ENCODE results near the gene ACOT8.

Gene ACOT8

GRCh38 chr20:45828589-45828988 lies 28.6 kb downstream of the ACOT8 start:
- Histone ChIP-seq H3K27me3 (ENCODE audit: control insufficient read depth in 2 of 2, insufficient read depth in 2 of 2, low read length in 2 of 2) (no peaks in the 10 kb centered on the region), H3K9ac (ENCODE audit: low read depth in 1 of 2, low read length in 2 of 2) (no peak overlapping the region), H3K36me3 (ENCODE audit: control insufficient read depth in 2 of 2, insufficient read depth in 2 of 2, low read length in 2 of 2) (no peaks in the 10 kb centered on the region), H3K27ac (ENCODE audit: low read depth in 2 of 2, low read length in 2 of 2) (no peak overlapping the region), H3K4me3 (ENCODE audit: low read length in 2 of 2) (no peak overlapping the region), H3K9me3 (ENCODE audit: control insufficient read depth in 2 of 2, low read length in 2 of 2) (no peaks in the 10 kb centered on the region), H3K4me1 (ENCODE audit: control insufficient read depth in 2 of 2, insufficient read depth in 2 of 2, low read length in 2 of 2) (peaks cover 8 to 14% of the 10 kb centered on the region in 2 donors)

DNA sequence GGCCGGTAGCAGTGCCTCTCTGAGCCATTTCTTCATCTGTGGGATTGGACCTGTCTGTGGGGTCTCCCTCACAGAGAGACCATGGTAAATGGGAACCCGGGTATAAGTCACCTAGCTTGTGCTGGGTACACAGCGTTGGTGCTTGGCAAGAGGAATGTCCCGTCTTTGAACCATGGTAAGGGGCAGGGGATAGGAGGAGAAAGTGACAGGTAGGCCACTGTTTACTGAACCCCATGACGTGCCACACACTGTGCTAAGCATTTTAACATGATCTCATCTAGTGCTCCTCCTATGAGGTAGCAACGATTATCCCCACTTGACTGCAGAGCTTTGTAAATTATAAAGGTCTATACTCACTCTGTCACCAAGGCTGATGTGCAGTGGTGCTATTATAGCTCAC lies 29.5 kb downstream of the ACOT8 start:
- no peaks in the 10 kb centered on the region for H3K36me3 ChIP-seq (ENCODE audit: control insufficient read depth in 2 of 2, insufficient read depth in 2 of 2, low read length in 2 of 2)
- no peak overlapping the region for H3K9ac ChIP-seq (ENCODE audit: low read depth in 1 of 2, low read length in 2 of 2)
- H3K27me3 ChIP-seq (ENCODE audit: control insufficient read depth in 2 of 2, insufficient read depth in 2 of 2, low read length in 2 of 2), result no peaks in the 10 kb centered on the region
- no peak overlapping the region for H3K4me3 ChIP-seq (ENCODE audit: low read length in 2 of 2)
- peaks cover 13 to 15% of the 10 kb centered on the region in 2 donors for H3K4me1 ChIP-seq (ENCODE audit: control insufficient read depth in 2 of 2, insufficient read depth in 2 of 2, low read length in 2 of 2)
- no peaks in the 10 kb centered on the region for H3K9me3 ChIP-seq (ENCODE audit: control insufficient read depth in 2 of 2, low read length in 2 of 2)
- no peak overlapping the region for H3K27ac ChIP-seq (ENCODE audit: low read depth in 2 of 2, low read length in 2 of 2)

GRCh38 chr20:45827030-45827652 lies 30.1 kb downstream of the ACOT8 start, which contains the start of gene TNNC2:
Gene TNNC2, minus strand, starts transcription at chr20:45827312. Its CDS starts 64 bp downstream, at chr20:45827248.
- H3K9me3 ChIP-seq (ENCODE audit: control insufficient read depth in 2 of 2, low read length in 2 of 2), result no peaks in the 10 kb centered on the region
- no peak within 1 kb of the TSS for H3K4me3 ChIP-seq (ENCODE audit: low read length in 2 of 2)
- no peaks in the 10 kb centered on the region for H3K36me3 ChIP-seq (ENCODE audit: control insufficient read depth in 2 of 2, insufficient read depth in 2 of 2, low read length in 2 of 2)
- peaks cover 16 to 19% of the 10 kb centered on the region in 2 donors for H3K4me1 ChIP-seq (ENCODE audit: control insufficient read depth in 2 of 2, insufficient read depth in 2 of 2, low read length in 2 of 2)
- no peak within 1 kb of the TSS for H3K27ac ChIP-seq (ENCODE audit: low read depth in 2 of 2, low read length in 2 of 2)
- no peaks in the 10 kb centered on the region for H3K27me3 ChIP-seq (ENCODE audit: control insufficient read depth in 2 of 2, insufficient read depth in 2 of 2, low read length in 2 of 2)
- H3K9ac ChIP-seq (ENCODE audit: low read depth in 1 of 2, low read length in 2 of 2), result no peak within 1 kb of the TSS

DNA sequence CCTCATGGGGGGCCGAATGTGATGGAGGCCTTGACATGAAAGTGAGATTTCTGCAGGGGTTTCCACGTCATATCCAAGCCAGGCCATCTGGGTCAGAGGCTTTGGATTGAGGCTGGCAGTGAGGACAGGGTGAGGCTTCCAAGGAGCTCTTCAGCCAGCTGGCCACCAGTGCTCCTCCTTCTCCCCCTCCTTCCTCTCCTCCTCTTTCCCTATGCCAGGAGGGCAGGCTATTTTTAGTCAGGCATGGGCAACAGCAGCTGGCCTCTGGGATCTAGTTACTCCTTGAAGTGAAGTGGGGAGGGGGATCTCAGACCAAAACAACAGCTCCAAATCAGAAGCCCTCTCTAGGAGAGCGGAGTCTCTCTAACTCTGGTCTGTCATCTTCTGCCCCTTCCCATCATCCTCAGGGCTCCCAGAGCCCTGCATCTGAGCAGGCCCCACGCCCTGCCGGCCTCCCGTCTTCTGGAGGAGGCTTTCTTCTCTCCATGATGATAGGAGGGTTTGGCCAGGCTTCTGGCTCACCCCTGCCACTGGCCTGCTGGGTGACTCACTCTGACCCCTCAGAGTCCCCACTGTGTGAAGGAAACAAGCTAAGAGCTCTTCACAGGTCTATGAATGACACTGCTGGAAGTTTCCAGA lies 30.7 kb downstream of the ACOT8 start:
- no peak overlapping the region for H3K9ac ChIP-seq (ENCODE audit: low read depth in 1 of 2, low read length in 2 of 2)
- H3K4me3 ChIP-seq (ENCODE audit: low read length in 2 of 2), result no peak overlapping the region
- H3K9me3 ChIP-seq (ENCODE audit: control insufficient read depth in 2 of 2, low read length in 2 of 2), result no peaks in the 10 kb centered on the region
- H3K27ac ChIP-seq (ENCODE audit: low read depth in 2 of 2, low read length in 2 of 2), result no peak overlapping the region
- peaks cover 21 to 24% of the 10 kb centered on the region in 2 donors for H3K4me1 ChIP-seq (ENCODE audit: control insufficient read depth in 2 of 2, insufficient read depth in 2 of 2, low read length in 2 of 2)
- no peaks in the 10 kb centered on the region for H3K27me3 ChIP-seq (ENCODE audit: control insufficient read depth in 2 of 2, insufficient read depth in 2 of 2, low read length in 2 of 2)
- no peaks in the 10 kb centered on the region for H3K36me3 ChIP-seq (ENCODE audit: control insufficient read depth in 2 of 2, insufficient read depth in 2 of 2, low read length in 2 of 2)

DNA sequence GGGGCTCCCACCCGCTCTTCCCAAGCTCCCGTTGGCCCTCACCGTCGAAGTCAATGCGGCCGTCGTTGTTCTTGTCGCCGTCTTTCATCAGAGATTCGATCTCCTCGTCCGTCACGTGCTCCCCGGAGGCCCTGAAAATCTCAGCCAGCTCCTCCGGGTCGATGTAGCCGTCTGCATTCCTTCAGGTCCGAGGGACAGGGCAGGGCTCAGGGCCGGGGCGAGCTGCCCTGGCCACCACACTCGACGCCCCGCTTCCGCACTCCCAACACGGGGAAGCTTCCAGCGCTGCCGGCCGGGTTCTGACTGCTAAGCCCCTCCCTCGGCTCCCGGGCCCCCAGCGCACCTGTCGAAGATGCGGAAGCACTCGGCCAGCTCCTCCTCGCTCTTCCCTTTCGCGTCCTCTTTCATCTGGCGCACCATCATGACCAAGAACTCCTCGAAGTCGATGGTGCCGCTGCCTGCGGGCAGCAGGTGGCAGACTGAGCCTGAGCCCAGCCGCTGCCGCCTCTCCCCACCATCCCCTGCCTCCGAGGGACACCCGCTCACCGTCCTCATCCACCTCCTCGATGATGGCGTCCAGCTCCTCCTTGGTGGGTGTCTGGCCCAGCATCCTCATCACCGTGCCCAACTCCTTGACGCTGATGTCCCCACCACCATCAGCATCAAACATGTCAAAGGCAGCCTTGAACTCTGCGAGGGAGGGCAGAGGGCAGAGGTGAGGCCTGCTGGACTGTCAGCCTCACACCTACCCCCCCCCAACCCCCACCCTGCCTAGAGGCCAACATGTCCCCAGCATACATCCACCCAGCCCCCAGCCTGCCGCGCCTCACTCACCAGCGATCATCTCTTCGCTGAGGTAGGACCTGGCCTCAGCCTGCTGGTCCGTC lies 33.0 kb downstream of the ACOT8 start:
- Histone ChIP-seq H3K9ac (ENCODE audit: low read depth in 1 of 2, low read length in 2 of 2) (peak overlapping the region; percentile 6 to 38), H3K4me3 (ENCODE audit: low read length in 2 of 2) (peak overlapping the region; percentile 57 to 58)

DNA sequence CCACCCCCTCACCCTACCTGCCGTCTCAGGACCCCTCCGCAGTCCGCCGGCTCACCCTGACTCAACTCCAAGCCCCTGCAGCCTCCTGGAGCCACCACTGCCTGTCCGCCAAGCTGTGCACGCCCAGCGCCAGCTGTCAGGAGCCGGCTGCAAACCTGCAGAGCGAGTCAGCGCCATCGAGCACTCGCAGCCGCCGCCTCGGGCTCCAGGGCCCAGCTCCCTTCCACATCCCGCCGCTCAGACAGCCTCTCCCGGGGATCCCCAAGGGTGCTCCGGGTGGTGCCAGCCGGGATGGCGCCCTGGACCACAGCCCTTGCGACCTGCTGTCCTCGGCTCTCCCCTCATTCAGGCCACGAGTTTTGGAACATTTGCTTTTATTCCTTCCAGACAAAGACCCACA lies 34.3 kb downstream of the ACOT8 start:
- Histone ChIP-seq H3K9ac (ENCODE audit: low read depth in 1 of 2, low read length in 2 of 2) (peak overlapping the region; percentile 34 to 44), H3K9me3 (ENCODE audit: control insufficient read depth in 2 of 2, low read length in 2 of 2) (no peaks in the 10 kb centered on the region), H3K4me1 (ENCODE audit: control insufficient read depth in 2 of 2, insufficient read depth in 2 of 2, low read length in 2 of 2) (peaks cover 22 to 26% of the 10 kb centered on the region in 2 donors), H3K4me3 (ENCODE audit: low read length in 2 of 2) (peak overlapping the region; percentile 45 to 60), H3K27me3 (ENCODE audit: control insufficient read depth in 2 of 2, insufficient read depth in 2 of 2, low read length in 2 of 2) (no peaks in the 10 kb centered on the region), H3K36me3 (ENCODE audit: control insufficient read depth in 2 of 2, insufficient read depth in 2 of 2, low read length in 2 of 2) (no peaks in the 10 kb centered on the region), H3K27ac (ENCODE audit: low read depth in 2 of 2, low read length in 2 of 2) (peak overlapping the region; percentile 56 to 71)

More for the DNA sequence above, 33.0 kb downstream of the ACOT8 start:
- peaks cover 22 to 26% of the 10 kb centered on the region in 2 donors for H3K4me1 ChIP-seq (ENCODE audit: control insufficient read depth in 2 of 2, insufficient read depth in 2 of 2, low read length in 2 of 2)
- no peak overlapping the region for H3K27ac ChIP-seq (ENCODE audit: low read depth in 2 of 2, low read length in 2 of 2)
- H3K27me3 ChIP-seq (ENCODE audit: control insufficient read depth in 2 of 2, insufficient read depth in 2 of 2, low read length in 2 of 2), result no peaks in the 10 kb centered on the region
- H3K9me3 ChIP-seq (ENCODE audit: control insufficient read depth in 2 of 2, low read length in 2 of 2), result no peaks in the 10 kb centered on the region
- no peaks in the 10 kb centered on the region for H3K36me3 ChIP-seq (ENCODE audit: control insufficient read depth in 2 of 2, insufficient read depth in 2 of 2, low read length in 2 of 2)

DNA sequence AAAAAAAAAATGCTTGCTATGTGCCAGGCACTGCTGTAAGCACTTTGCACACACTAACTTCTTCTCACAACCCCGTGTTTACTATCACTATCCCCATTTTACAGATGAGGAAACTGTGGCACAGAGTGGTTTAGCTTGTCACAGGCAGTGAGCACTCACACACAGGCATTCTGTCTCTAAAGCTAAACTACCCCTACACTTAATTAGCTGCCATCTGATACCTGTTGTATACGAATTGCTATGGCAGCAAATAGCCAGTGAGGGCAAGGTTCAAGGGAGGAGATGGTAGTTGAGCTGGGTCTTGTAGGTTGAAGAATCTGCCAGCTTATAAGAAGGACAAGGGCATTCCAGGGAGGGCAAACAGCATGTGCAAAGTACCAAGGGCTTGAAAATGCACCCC lies 35.2 kb downstream of the ACOT8 start:
- Histone ChIP-seq H3K9me3 (ENCODE audit: control insufficient read depth in 2 of 2, low read length in 2 of 2) (no peaks in the 10 kb centered on the region), H3K9ac (ENCODE audit: low read depth in 1 of 2, low read length in 2 of 2) (no peak overlapping the region), H3K27me3 (ENCODE audit: control insufficient read depth in 2 of 2, insufficient read depth in 2 of 2, low read length in 2 of 2) (no peaks in the 10 kb centered on the region), H3K27ac (ENCODE audit: low read depth in 2 of 2, low read length in 2 of 2) (peak overlapping the region in 1 of 2 donors; percentile 71), H3K36me3 (ENCODE audit: control insufficient read depth in 2 of 2, insufficient read depth in 2 of 2, low read length in 2 of 2) (no peaks in the 10 kb centered on the region), H3K4me1 (ENCODE audit: control insufficient read depth in 2 of 2, insufficient read depth in 2 of 2, low read length in 2 of 2) (peaks cover 22 to 26% of the 10 kb centered on the region in 2 donors), H3K4me3 (ENCODE audit: low read length in 2 of 2) (peak overlapping the region in 1 of 2 donors; percentile 60)

DNA sequence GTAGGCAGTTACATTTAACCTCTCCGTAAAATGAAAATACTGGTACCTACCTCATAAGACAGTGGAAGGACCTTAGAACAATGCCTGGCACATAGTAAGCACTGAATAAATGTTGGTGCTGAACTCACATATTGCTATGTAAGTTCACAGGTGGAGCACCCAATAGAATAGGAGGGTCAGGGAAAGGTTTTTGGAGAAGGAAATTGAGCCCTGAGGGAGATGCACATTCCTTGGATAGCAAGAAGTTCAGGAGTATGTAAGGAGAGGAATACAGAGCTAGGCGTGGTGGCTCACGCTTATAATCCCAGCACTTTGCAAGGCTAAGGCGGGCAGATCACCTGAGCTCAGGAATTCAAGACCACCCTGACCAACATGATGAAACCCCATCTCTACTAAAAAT lies 37.7 kb downstream of the ACOT8 start:
- H3K9ac ChIP-seq (ENCODE audit: low read depth in 1 of 2, low read length in 2 of 2), result no peak overlapping the region
- H3K27ac ChIP-seq (ENCODE audit: low read depth in 2 of 2, low read length in 2 of 2), result no peak overlapping the region
- H3K27me3 ChIP-seq (ENCODE audit: control insufficient read depth in 2 of 2, insufficient read depth in 2 of 2, low read length in 2 of 2), result no peaks in the 10 kb centered on the region
- H3K4me3 ChIP-seq (ENCODE audit: low read length in 2 of 2), result no peak overlapping the region
- peaks cover 22 to 26% of the 10 kb centered on the region in 2 donors for H3K4me1 ChIP-seq (ENCODE audit: control insufficient read depth in 2 of 2, insufficient read depth in 2 of 2, low read length in 2 of 2)
- no peaks in the 10 kb centered on the region for H3K9me3 ChIP-seq (ENCODE audit: control insufficient read depth in 2 of 2, low read length in 2 of 2)
- H3K36me3 ChIP-seq (ENCODE audit: control insufficient read depth in 2 of 2, insufficient read depth in 2 of 2, low read length in 2 of 2), result no peaks in the 10 kb centered on the region

- H3K9ac ChIP-seq (ENCODE audit: low read depth in 1 of 2, low read length in 2 of 2), result no peak overlapping the region
- H3K4me1 ChIP-seq (ENCODE audit: control insufficient read depth in 2 of 2, insufficient read depth in 2 of 2, low read length in 2 of 2), result peaks cover 18 to 20% of the 10 kb centered on the region in 2 donors
- H3K36me3 ChIP-seq (ENCODE audit: control insufficient read depth in 2 of 2, insufficient read depth in 2 of 2, low read length in 2 of 2), result no peaks in the 10 kb centered on the region
- H3K27ac ChIP-seq (ENCODE audit: low read depth in 2 of 2, low read length in 2 of 2), result no peak overlapping the region
- H3K9me3 ChIP-seq (ENCODE audit: control insufficient read depth in 2 of 2, low read length in 2 of 2), result no peaks in the 10 kb centered on the region
- H3K4me3 ChIP-seq (ENCODE audit: low read length in 2 of 2), result no peak overlapping the region
- H3K27me3 ChIP-seq (ENCODE audit: control insufficient read depth in 2 of 2, insufficient read depth in 2 of 2, low read length in 2 of 2), result no peaks in the 10 kb centered on the region
Observed at GRCh38 chr20:45818239-45818638, 39.0 kb downstream of the ACOT8 start.
